ENCODE results near the gene CFD. TPM values are rescaled to one million over a fixed set of nuclear protein-coding genes. Genes with fewer than 3 reads are reported as not detected.

CFD gene
- total and polyA plus RNA-seq, 8 donors: 36.6 to 1,275 (median 129) TPM

DNA sequence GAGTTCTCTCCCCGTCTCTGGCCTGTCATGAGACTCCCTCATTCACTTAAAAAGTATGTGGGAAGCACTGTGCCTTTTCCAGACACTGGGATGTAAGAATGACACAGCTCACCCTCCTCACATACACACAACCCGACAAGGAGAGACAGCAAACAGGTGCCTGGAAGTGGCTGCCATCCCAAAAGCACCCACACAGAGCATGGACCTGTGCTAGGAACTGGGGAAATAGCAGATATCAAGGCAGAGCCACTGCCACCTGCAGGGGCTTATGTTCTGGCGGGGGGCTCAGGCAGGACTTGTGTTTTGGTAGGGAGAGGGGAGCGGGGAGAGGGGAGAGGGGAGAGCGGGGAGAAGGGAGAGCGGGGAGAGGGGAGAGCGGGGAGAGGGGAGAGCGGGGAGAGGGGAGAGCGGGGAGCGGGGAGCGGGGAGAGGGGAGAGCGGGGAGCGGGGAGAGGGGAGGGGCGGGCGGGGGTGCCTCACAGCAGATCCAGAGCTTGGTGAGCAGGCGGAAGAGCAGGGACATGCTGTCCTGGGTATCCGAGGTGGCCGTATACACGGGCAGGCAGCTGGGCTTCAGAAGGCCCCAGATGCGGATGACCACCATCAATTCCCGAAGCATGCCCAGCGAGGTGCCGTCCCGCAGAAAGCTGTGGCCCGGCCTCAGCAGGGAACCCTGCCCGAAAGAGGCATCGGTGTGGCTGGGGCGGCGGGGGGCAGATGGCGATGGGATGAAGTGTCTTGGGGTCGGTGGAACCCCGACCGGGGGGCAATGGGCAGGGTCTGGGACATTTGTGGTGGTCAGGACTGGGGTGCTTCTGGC is 12.2 kb downstream of the CFD start:
- Histone ChIP-seq H3K9me3 (no peaks in the 10 kb centered on the region), H3K27me3 (no peaks in the 10 kb centered on the region), H3K4me1 (peaks cover 12 to 52% (median 33%) of the 10 kb centered on the region in 4 donors), H3K36me3 (peaks cover 19 to 88% (median 80%) of the 10 kb centered on the region in 4 donors), H3K4me3 (no peak overlapping the region), H3K27ac (peak overlapping the region; percentile 69 to 90 (median 84))
- WGBS, 5 donors: 82 to 94% (median 89%) methylated on average over 17 to 24 of the region's 33 CpGs
- intact Hi-C loops (cut with DNase I; ENCODE audit: low total_unique reads): no loop called here
- no peak for TF ChIP-seq POLR2AphosphoS5 (IDR thresholded peaks at IDR 0.05)
- TF ChIP-seq, protein P1, sequence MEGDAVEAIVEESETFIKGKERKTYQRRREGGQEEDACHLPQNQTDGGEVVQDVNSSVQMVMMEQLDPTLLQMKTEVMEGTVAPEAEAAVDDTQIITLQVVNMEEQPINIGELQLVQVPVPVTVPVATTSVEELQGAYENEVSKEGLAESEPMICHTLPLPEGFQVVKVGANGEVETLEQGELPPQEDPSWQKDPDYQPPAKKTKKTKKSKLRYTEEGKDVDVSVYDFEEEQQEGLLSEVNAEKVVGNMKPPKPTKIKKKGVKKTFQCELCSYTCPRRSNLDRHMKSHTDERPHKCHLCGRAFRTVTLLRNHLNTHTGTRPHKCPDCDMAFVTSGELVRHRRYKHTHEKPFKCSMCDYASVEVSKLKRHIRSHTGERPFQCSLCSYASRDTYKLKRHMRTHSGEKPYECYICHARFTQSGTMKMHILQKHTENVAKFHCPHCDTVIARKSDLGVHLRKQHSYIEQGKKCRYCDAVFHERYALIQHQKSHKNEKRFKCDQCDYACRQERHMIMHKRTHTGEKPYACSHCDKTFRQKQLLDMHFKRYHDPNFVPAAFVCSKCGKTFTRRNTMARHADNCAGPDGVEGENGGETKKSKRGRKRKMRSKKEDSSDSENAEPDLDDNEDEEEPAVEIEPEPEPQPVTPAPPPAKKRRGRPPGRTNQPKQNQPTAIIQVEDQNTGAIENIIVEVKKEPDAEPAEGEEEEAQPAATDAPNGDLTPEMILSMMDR (IDR thresholded peaks at IDR 0.05): no peak
- no peak for TF ChIP-seq EP300 (IDR thresholded peaks at IDR 0.05)
- no peak for TF ChIP-seq POLR2A (IDR thresholded peaks at IDR 0.05)
- DNase-seq: no peak

GRCh38 chr19:872266-872951 is 12.9 kb downstream of the CFD start:
- peak overlapping the region; percentile 33 to 90 (median 69) for H3K27ac ChIP-seq
- H3K4me3 ChIP-seq: peak overlapping the region in 2 of 4 donors; percentile 4 to 15
- peaks cover 12 to 52% (median 33%) of the 10 kb centered on the region in 4 donors for H3K4me1 ChIP-seq
- H3K36me3 ChIP-seq: peaks cover 25 to 91% (median 86%) of the 10 kb centered on the region in 4 donors
- TF ChIP-seq POLR2AphosphoS5 (IDR thresholded peaks at IDR 0.05) (no peak), POLR2A (IDR thresholded peaks at IDR 0.05) (no peak)
- H3K9me3 ChIP-seq: no peaks in the 10 kb centered on the region
- intact Hi-C loops (cut with DNase I; ENCODE audit: low total_unique reads): no loop called here
- DNase-seq: peak; percentile 68 to 87
- H3K27me3 ChIP-seq: no peaks in the 10 kb centered on the region
- 44 to 68% (median 49%) methylated on average over 16 to 27 of the region's 27 CpGs for WGBS, 5 donors

- H3K9me3 ChIP-seq: no peaks in the 10 kb centered on the region
- intact Hi-C loops (cut with DNase I; ENCODE audit: low total_unique reads): no loop called here
- H3K27me3 ChIP-seq: no peaks in the 10 kb centered on the region
- H3K4me3 ChIP-seq: peak overlapping the region in 1 of 4 donors; percentile 15
- peaks cover 19 to 87% (median 81%) of the 10 kb centered on the region in 4 donors for H3K36me3 ChIP-seq
- DNase-seq: peak in 1 of 2 donors; percentile 75
- TF ChIP-seq POLR2A (IDR thresholded peaks at IDR 0.05): no peak
- TF ChIP-seq, protein P1 (IDR thresholded peaks at IDR 0.05): no peak
- H3K4me1 ChIP-seq: peaks cover 12 to 49% (median 33%) of the 10 kb centered on the region in 4 donors
- peak overlapping the region in 2 of 5 donors; percentile 20 to 73 for H3K27ac ChIP-seq
- 71 to 100% (median 79%) methylated on average over 2 to 13 of the region's 13 CpGs for WGBS, 5 donors
Measured at GRCh38 chr19:873084-873483, 13.6 kb downstream of the CFD start.

DNA sequence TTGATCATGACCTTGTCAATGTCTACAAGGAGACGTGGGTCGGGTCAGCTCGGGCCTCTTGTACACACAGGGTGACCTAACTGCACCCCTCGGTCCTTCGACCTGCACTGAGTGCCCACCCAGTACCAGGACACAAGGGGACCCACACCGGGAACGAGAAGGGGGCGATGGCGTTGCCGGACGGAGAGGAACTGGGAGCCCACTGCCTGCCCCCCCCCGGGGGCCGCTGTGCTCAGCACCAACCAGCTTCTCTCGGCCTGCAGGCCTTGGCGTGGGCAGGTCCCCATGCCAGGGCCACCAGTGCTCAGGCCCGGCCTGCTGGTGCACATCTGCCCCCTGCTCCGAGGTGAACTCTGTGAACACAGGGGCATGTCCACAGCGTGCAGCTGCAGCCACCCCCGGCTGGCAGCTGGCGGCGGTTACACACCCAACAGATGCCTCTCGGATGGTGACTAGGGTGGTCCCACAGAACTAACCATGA is 14.1 kb downstream of the CFD start:
- no peak overlapping the region for H3K4me3 ChIP-seq
- intact Hi-C loops (cut with DNase I; ENCODE audit: low total_unique reads): no loop called here
- peaks cover 12 to 44% (median 32%) of the 10 kb centered on the region in 4 donors for H3K4me1 ChIP-seq
- H3K27me3 ChIP-seq: no peaks in the 10 kb centered on the region
- peak overlapping the region in 1 of 5 donors; percentile 20 for H3K27ac ChIP-seq
- peaks cover 16 to 84% (median 77%) of the 10 kb centered on the region in 4 donors for H3K36me3 ChIP-seq
- H3K9me3 ChIP-seq: no peaks in the 10 kb centered on the region
- 84 to 94% (median 89%) methylated on average over 9 to 22 of the region's 22 CpGs for WGBS, 5 donors
- TF ChIP-seq EP300 (IDR thresholded peaks at IDR 0.05): no peak
- no peak for DNase-seq

DNA sequence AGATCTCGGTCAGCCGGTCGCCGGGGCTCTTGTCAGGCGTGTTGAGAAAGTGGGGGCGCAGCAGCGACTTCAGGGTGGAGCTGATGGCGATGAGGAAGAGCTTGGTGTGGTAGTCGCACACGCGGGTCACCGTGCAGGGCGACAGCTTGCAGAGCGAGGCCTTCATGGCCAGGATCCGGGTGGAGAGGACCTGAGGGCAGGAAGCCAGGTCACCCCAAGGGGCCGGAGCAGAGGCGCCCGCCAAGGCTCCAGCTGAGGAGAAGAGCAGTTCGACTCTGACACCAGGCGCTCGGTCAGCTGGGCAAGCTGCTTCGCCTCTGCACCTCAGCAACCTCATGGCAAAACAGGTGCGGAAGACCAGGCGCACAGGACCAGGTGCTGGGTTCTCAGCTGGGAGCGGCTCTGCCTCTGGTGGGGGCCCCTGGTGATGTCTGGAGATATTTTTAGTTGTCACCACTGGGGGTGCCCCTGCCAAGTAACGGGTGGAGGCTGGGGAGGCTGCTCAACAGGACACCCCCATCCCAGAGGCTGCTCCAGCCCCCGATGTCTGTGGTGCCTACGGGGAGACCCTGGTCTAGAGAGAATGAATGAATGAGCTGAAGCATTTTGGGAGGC is 15.9 kb downstream of the CFD start:
- no peak for DNase-seq
- Histone ChIP-seq H3K4me1 (peaks cover 9 to 31% (median 20%) of the 10 kb centered on the region in 4 donors), H3K36me3 (peaks cover 23 to 84% (median 75%) of the 10 kb centered on the region in 4 donors), H3K27me3 (no peaks in the 10 kb centered on the region), H3K9me3 (no peaks in the 10 kb centered on the region), H3K4me3 (no peak overlapping the region), H3K27ac (no peak overlapping the region)
- WGBS, 5 donors: 91 to 96% (median 94%) methylated on average over 25 to 28 of the region's 28 CpGs
- intact Hi-C loops (cut with DNase I; ENCODE audit: low total_unique reads): no loop called here
- TF ChIP-seq, protein P1 (IDR thresholded peaks at IDR 0.05): no peak
- TF ChIP-seq POLR2AphosphoS5 (IDR thresholded peaks at IDR 0.05) (no peak), EP300 (IDR thresholded peaks at IDR 0.05) (no peak), POLR2A (IDR thresholded peaks at IDR 0.05) (no peak)
